Frontal cortex (tissue), 4 donors: ENCODE data around the gene MANBA. TPM values are rescaled to one million over a fixed set of nuclear protein-coding genes. Genes with fewer than 3 reads are reported as not detected.

ENCODE experiments used
- DNase-seq, 2 donors: peaks; one replicate each; pipeline ENCODE4 v3.0.0; 2012; ENCODE audit warnings: low spot score in 2 of 2
- FAIRE-seq: peaks from 2 replicates; lab custom pipeline; 2012; peaks lifted over from hg19 to GRCh38; lab: Jason Lieb, UNC
- total RNA-seq: library from RNA; depleted of rRNA; stranded (reverse); fragments of >200 nt; gene quantifications from one replicate; pipeline ENCODE4 v1.2.3, GENCODE V29; 2014
- donor health status: control.
- donor health status: control.
- donor health status: control.

MANBA gene
- 35.5 TPM for total RNA-seq

- DNase-seq, result peak; percentile 87 to 90
- no peak for FAIRE-seq
These were observed at the start of gene MANBA for GRCh38 chr4:102760645-102761295. TSS of gene MANBA (minus strand) at chr4:102760968. CDS start at chr4:102760894, 74 bp downstream.

DNA sequence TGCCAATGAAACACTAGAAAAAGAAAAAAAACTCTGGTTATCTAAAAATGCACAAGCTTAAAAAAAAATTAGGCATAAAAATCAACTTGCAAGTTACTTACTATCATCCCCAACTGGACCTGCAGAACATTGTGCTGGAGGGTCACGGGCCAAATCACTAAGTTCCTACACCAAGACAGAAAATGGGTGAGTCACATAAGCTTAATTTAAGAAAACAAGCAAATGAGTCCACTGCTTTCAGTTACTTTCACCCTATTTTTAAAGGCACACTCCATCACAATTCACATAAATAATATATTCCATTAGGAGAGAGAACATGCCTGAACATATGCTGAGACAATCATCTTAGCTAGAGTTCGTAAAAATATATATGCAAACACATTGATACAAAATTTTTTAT lies 48.9 kb upstream of the MANBA start:
- FAIRE-seq, result no peak

GRCh38 chr4:102809190-102809589 lies 48.4 kb upstream of the MANBA start:
- no peak for DNase-seq
- no peak for FAIRE-seq

More for the DNA sequence above, 48.9 kb upstream of the MANBA start:
- no peak for DNase-seq

DNA sequence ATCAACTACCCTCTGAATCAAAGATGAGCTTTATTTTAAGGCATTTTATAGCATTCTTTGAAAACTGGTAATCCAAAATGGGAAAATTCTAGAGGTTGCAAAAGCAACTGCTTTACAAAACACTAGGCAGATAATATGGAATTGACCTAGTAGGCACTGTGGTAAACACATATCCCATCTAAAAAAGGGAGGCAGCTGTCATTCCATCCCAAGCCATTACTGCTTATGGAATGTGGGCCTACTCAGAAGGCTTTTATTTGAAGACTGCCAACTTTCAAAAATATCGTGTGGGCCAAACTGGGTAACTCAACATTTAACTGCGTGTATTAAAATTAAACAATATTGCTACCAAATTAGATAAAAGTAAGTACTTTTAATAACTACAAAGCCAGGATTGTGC lies 47.2 kb upstream of the MANBA start:
- no peak for FAIRE-seq
- DNase-seq, result no peak

GRCh38 chr4:102807345-102807744 lies 46.6 kb upstream of the MANBA start:
- DNase-seq (no peak), FAIRE-seq (peak; percentile 23)

GRCh38 chr4:102799816-102800215 lies 39.0 kb upstream of the MANBA start:
- DNase-seq (no peak), FAIRE-seq (no peak)

DNA sequence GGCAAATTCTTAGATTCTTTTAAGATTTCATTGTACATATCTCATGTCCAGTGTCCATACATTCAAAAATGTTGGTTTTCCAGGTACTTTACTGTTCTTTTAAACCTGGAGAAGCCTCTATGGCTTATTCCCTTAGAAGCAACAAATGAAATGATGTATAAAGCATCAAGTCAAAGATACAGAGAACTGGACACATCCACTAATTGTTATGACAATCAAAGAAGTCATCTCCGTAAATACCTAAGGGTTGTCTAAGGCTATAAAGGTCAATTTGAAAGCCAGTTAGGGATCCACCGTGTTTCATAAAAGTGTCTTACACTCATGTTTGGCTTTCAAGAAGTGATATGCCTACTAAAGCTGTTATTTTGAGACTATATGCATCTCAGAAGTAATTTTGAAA lies 34.2 kb upstream of the MANBA start:
- DNase-seq, result no peak
- no peak for FAIRE-seq

DNA sequence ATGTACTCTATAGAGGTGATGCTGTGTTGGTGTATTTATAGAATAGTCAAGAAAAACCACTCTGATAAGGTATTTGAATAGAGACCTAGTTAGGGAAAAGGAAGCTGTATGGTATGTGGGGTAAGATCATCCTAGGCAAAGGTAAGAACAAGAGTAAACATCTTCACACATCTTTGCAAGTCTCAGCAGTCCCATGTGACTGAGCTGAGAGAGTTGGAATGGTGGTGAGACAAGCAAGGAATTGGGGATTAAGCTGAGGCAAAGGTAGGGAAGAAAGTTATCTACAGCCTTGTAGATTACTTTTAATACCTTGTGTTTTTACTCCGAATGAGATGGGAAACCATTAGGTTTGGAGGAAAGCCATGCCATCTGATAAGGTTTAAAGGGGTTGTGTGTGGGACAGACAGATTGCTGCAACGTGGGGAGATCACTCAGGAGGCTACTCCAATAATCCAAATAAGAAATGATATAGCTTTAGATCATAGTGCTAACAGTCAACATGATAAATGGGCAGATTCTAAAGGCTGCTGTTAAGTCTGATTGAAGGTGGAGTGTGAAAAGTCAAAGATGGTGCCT lies 31.7 kb upstream of the MANBA start:
- no peak for DNase-seq
- FAIRE-seq, result no peak

- no peak for DNase-seq
- no peak for FAIRE-seq
These were observed 30.6 kb upstream of the MANBA start for GRCh38 chr4:102791318-102791835.

- FAIRE-seq (no peak), DNase-seq (no peak)
These were observed 28.5 kb upstream of the MANBA start for GRCh38 chr4:102789317-102789717.

- DNase-seq, result no peak
- no peak for FAIRE-seq
These were observed 27.2 kb upstream of the MANBA start for GRCh38 chr4:102787944-102788343.

GRCh38 chr4:102787096-102787881 lies 26.5 kb upstream of the MANBA start:
- DNase-seq, result no peak
- FAIRE-seq, result no peak

DNA sequence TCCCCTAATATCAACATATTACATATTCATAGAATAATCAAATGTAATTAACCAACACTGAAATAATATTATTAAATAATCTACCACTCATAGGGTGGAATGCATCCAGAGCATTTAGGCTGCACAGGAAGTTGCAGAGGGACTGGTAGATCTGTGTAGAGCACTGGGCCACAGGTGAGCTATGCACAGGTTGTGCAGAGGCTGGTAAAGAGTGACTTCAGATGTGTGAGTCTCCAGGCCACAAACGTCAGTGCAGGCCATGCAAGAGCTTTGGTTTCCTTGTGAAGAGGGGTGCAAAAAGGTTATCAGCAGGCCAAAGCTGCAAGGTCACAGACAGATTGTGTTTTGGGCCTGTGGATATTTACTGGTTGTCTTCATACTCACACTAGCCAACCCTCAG lies 25.5 kb upstream of the MANBA start:
- DNase-seq (no peak), FAIRE-seq (no peak)

DNA sequence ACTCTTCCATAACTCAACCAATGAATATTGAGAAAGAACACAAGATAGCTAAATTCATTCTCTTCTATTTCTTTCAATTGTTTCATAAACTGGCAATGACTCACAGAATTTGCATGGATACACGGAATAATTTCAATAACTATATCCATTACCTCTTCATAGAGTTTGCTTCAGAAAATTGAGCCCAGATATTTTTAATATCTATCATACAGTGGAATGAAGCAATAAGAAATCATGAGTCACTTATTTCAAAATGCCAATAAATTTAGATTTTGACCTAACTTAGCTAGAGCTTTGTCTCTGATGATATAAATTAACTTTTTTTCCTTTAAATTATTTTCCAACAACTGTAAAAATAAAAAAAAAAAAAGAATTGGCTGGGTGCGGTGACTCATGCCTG lies 22.2 kb upstream of the MANBA start:
- DNase-seq (no peak), FAIRE-seq (no peak)

DNA sequence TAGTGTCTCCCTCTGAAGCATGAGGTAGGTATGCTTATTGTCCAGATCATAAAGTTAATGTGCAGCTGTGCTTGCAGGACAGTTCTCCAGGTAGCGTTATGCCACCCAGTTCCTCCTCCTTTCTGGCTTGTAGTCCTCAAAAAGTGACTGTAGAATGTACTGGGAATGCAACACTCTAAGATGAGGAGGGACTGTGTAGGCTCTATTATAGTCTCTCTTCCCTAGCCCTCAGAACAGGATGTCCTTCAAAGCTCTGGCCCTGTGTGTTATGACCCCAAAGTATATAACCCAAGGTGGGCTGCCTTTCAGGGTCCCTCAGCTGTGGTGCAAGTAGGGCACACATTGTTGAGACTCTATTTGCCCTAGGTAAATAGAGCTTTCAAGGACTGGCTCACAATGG lies 20.8 kb upstream of the MANBA start:
- DNase-seq (no peak), FAIRE-seq (no peak)

DNA sequence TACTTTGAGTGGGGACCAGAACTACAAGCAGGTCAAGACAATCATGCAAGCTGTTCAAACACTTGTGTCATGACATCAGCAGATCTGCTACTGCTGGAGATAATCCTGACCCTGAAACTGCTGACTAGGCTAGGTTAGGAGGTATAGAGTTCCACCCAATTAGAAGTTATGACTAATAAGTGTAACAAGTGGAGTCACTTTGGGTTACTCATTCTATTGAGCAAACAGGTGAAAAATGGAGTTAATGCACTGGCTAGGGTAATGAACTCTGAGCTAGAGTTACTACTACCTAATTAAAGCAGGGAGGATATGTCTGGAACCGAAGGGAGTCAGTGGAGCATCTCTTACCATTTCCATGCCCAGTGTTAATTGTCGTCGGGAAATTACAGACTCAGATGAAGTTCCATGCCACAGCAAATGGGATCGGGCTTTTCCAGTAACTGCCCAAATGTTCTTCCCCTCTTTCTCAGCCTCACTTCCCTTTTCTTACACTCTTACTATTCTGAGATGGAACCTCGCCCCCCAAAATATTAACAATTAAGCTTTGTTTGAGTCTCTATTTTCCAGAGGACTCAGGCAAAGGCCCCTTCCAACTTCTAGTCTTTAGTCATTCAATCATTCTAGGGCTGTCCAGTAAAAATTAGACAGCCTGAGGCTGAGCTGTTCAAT lies 19.8 kb upstream of the MANBA start:
- no peak for FAIRE-seq
- no peak for DNase-seq

- FAIRE-seq, result no peak
These were observed 18.4 kb upstream of the MANBA start for GRCh38 chr4:102779204-102779603.

DNA sequence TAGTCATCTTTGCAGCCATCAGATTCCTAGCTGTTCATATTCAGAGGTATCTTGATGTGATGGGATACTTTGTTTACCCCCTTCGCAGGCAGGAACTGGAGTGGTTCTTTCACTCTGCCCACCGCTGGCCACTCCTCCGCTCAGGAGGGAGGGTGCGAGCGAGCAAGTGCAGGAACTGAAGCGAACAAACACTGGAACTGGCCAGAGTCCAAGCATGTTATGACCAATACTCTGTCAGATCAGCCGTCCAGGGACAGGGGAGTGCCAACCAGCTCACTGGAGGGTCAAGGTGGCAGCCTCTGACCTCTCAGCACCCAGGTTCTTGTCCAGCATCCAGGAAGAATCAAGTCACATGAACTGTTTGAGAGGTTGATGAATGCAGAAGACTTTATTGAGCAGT lies 18.0 kb upstream of the MANBA start:
- no peak for DNase-seq
- no peak for FAIRE-seq

More at GRCh38 chr4:102779204-102779603, 18.4 kb upstream of the MANBA start:
- no peak for DNase-seq

GRCh38 chr4:102775805-102776204 lies 15.0 kb upstream of the MANBA start:
- no peak for FAIRE-seq
- DNase-seq, result no peak

DNA sequence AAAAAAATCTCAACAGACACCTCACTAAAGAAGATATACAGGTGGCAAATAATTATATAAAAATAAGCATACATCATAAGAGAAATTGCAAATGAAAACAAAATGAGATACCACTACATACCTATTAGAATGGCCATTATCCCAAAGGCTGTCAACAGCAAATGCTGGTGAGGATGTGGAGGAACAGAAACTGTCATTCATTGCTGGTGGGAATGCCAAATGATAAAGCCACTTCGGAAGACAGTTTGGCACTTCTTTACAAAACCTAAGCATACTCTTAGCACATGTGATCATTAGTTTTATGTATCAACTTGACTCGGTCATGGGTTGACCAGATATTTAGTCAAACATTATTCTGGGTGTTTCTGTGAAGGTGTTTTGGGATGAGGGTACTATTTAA lies 13.5 kb upstream of the MANBA start:
- DNase-seq (no peak), FAIRE-seq (no peak)
